H9 (cell line): ENCODE data around the gene KCNMB2. TPM values are rescaled to one million over a fixed set of nuclear protein-coding genes. Genes with fewer than 3 reads are reported as not detected.

ENCODE experiments used
- DNase-seq: peaks from one replicate; pipeline ENCODE4 v3.0.0-alpha.2; 2017
- H2AFZ ChIP-seq: one replicate; pipeline ENCODE4 v1.6.1; 2013; ENCODE audit warnings: mild to moderate bottlenecking, low read length, control low read depth, moderate library complexity
- H2AK5ac ChIP-seq: 2 replicates; pipeline ENCODE4 v1.6.1; 2013; ENCODE audit warnings: low read length, control low read depth, mixed read lengths; ENCODE audit not compliant: insufficient read length
- H2BK120ac ChIP-seq: one replicate; pipeline ENCODE4 v1.6.1; 2013; ENCODE audit warnings: low read depth, mild to moderate bottlenecking, low read length, control low read depth, inconsistent platforms; ENCODE audit not compliant: poor library complexity, severe bottlenecking
- H2BK12ac ChIP-seq: 2 replicates; pipeline ENCODE4 v1.6.1; 2013; ENCODE audit warnings: low read length, control low read depth, mixed read lengths, low read depth; ENCODE audit not compliant: insufficient read length
- H2BK15ac ChIP-seq: 2 replicates; pipeline ENCODE4 v1.6.1; 2013; ENCODE audit warnings: low read depth, low read length, control low read depth
- H2BK20ac ChIP-seq: one replicate; pipeline ENCODE4 v1.6.1; 2013; ENCODE audit warnings: low read depth, mild to moderate bottlenecking, low read length, control low read depth, inconsistent platforms; ENCODE audit not compliant: poor library complexity, severe bottlenecking
- H2BK5ac ChIP-seq: 2 replicates; pipeline ENCODE4 v1.6.1; 2013; ENCODE audit warnings: low read length, control low read depth, mixed read lengths; ENCODE audit not compliant: insufficient read length
- H3K14ac ChIP-seq: 2 replicates; pipeline ENCODE4 v1.6.1; 2013; ENCODE audit warnings: low read length, control low read depth; ENCODE audit not compliant: insufficient read depth
- H3K18ac ChIP-seq: 2 replicates; pipeline ENCODE4 v1.6.1; 2013; ENCODE audit warnings: low read depth, mild to moderate bottlenecking, mixed read lengths, low read length, control low read depth; ENCODE audit not compliant: insufficient read length
- H3K23ac ChIP-seq: 2 replicates; pipeline ENCODE4 v1.6.1; 2013; ENCODE audit warnings: low read length, control low read depth, mixed read lengths, low read depth; ENCODE audit not compliant: insufficient read length
- H3K23me2 ChIP-seq: 2 replicates; pipeline ENCODE4 v1.6.1; 2013; ENCODE audit warnings: low read depth, mild to moderate bottlenecking, mixed read lengths, low read length, control low read depth; ENCODE audit not compliant: insufficient read length, poor library complexity, severe bottlenecking
- H3K27ac ChIP-seq: 2 replicates; pipeline ENCODE4 v1.5.1; 2013; ENCODE audit warnings: low read length, control low read depth, mixed read lengths, low read depth; ENCODE audit not compliant: insufficient read length
- H3K27me3 ChIP-seq: 2 replicates; pipeline ENCODE4 v1.6.1; 2013; ENCODE audit warnings: low read length, control low read depth, inconsistent platforms; ENCODE audit not compliant: insufficient read depth
- H3K4ac ChIP-seq: 2 replicates; pipeline ENCODE4 v1.6.1; 2013; ENCODE audit warnings: low read depth, mild to moderate bottlenecking, control low read depth, inconsistent platforms, low read length, moderate library complexity
- H3K4me1 ChIP-seq: 2 replicates; pipeline ENCODE4 v1.6.1; 2013; ENCODE audit warnings: low read length, control low read depth, inconsistent platforms; ENCODE audit not compliant: insufficient read depth
- H3K4me2 ChIP-seq: 2 replicates; pipeline ENCODE4 v1.6.1; 2013; ENCODE audit warnings: low read length, control low read depth, mixed read lengths; ENCODE audit not compliant: insufficient read length, insufficient read depth
- H3K56ac ChIP-seq: 2 replicates; pipeline ENCODE4 v1.6.1; 2013; ENCODE audit warnings: low read depth, mild to moderate bottlenecking, mixed read lengths, low read length, control low read depth; ENCODE audit not compliant: insufficient read length
- H3K79me1 ChIP-seq: 2 replicates; pipeline ENCODE4 v1.6.1; 2013; ENCODE audit warnings: low read depth, mild to moderate bottlenecking, moderate library complexity, low read length, control low read depth, inconsistent platforms; ENCODE audit not compliant: insufficient read depth, poor library complexity, severe bottlenecking
- H3K79me2 ChIP-seq: 2 replicates; pipeline ENCODE4 v1.6.1; 2013; ENCODE audit warnings: low read length, control low read depth, inconsistent platforms; ENCODE audit not compliant: insufficient read depth
- H3K9ac ChIP-seq: 2 replicates; pipeline ENCODE4 v1.6.1; 2013; ENCODE audit warnings: low read length, control low read depth, mixed read lengths; ENCODE audit not compliant: insufficient read length; ENCODE audit errors: extremely low read depth
- H3K9me3 ChIP-seq: one replicate; pipeline ENCODE4 v1.6.1; 2013; ENCODE audit warnings: low read depth, low read length, inconsistent platforms; ENCODE audit not compliant: control insufficient read depth
- H3T11ph ChIP-seq: one replicate; pipeline ENCODE4 v1.6.1; 2013; ENCODE audit warnings: mild to moderate bottlenecking, low read length, control low read depth, inconsistent platforms
- H4K20me1 ChIP-seq: one replicate; pipeline ENCODE4 v1.6.1; 2013; ENCODE audit not compliant: control insufficient read depth, insufficient read length, insufficient read depth
- H4K5ac ChIP-seq: 2 replicates; pipeline ENCODE4 v1.6.1; 2013; ENCODE audit warnings: low read depth, mild to moderate bottlenecking, mixed read lengths, low read length, control low read depth; ENCODE audit not compliant: insufficient read length
- H4K8ac ChIP-seq: replicated peaks from 2 replicates; pipeline ENCODE4 v1.6.1; 2013; ENCODE audit warnings: low read length, control low read depth, mixed read lengths, low read depth; ENCODE audit not compliant: insufficient read length
- H4K91ac ChIP-seq: 2 replicates; pipeline ENCODE4 v1.6.1; 2013; ENCODE audit warnings: low read depth, mild to moderate bottlenecking, moderate library complexity, mixed read lengths, low read length, control low read depth; ENCODE audit not compliant: insufficient read length
- H3K27ac Mint-ChIP-seq, 3 experiments: 2 replicates in 2 of 3; 3 replicates in 1 of 3; pipeline ENCODE4 v1.8.0; 2020 to 2021; ENCODE audit warnings: mixed read lengths in 3 of 3, mild to moderate bottlenecking in 1 of 3, moderate library complexity in 1 of 3
- H3K27me3 Mint-ChIP-seq: 2 replicates; pipeline ENCODE4 v1.8.0; 2021; ENCODE audit warnings: low read depth, mild to moderate bottlenecking, moderate library complexity, mixed read lengths
- H3K36me3 Mint-ChIP-seq, 3 experiments: 2 replicates in 2 of 3; 3 replicates in 1 of 3; pipeline ENCODE4 v1.8.0; 2020 to 2021; ENCODE audit warnings: low read depth in 3 of 3, mixed read lengths in 3 of 3; ENCODE audit not compliant: insufficient read depth in 1 of 3
- H3K4me1 Mint-ChIP-seq, 2 experiments: 2 replicates each; pipeline ENCODE4 v1.8.0; 2020; ENCODE audit warnings: mixed read lengths in 2 of 2
- H3K4me3 Mint-ChIP-seq, 2 experiments: 2 replicates in 1 of 2; 3 replicates in 1 of 2; pipeline ENCODE4 v1.8.0; 2020 to 2021; ENCODE audit warnings: mild to moderate bottlenecking in 2 of 2, mixed read lengths in 2 of 2, moderate library complexity in 1 of 2
- H3K9me3 Mint-ChIP-seq, 2 experiments: 2 replicates in 1 of 2; 3 replicates in 1 of 2; pipeline ENCODE4 v1.8.0; 2020; ENCODE audit warnings: mild to moderate bottlenecking in 2 of 2, mixed read lengths in 2 of 2, moderate library complexity in 1 of 2
- CTCF ChIP-seq: fragments of 200-600 bp; sonication (generic); conservative IDR thresholded peaks from 3 replicates; pipeline ENCODE4 v1.8.0; 2021; ENCODE audit warnings: antibody characterized with exemption, mild to moderate bottlenecking
- WGBS: extraction: QIAGEN DNeasy Blood & Tissue Kit; methylation state at CpG from one replicate; pipeline ENCODE4 v1.1.7; 2013; ENCODE audit warnings: missing lambda C conversion rate, low lambda C conversion rate, mixed read lengths; ENCODE audit not compliant: insufficient read length; ENCODE audit errors: extremely low coverage; 5-methylcytosine and 5-hydroxymethylcytosine counted together
- total RNA-seq: library from RNA; stranded (reverse); gene quantifications from 2 replicates; pipeline ENCODE4 v1.2.1, GENCODE V29; 2021

The KCNMB2 gene
- total RNA-seq, 1 experiment from 2014 or later: not detected

GRCh38 chr3:178658694-178659325 lies 122.6 kb downstream of the KCNMB2 start:
- Histone ChIP-seq H4K91ac (no peak overlapping the region), H3K27ac (no peak overlapping the region), H3K9ac (no peak overlapping the region), H3K9me3 (no peaks in the 10 kb centered on the region), H2BK120ac (no peak overlapping the region), H2AK5ac (no peak overlapping the region), H3K27me3 (no peaks in the 10 kb centered on the region), H2AFZ (no peak overlapping the region), H2BK5ac (no peak overlapping the region), H3K23ac (no peak overlapping the region), H3K4ac (no peak overlapping the region), H2BK20ac (no peak overlapping the region), H4K20me1 (no peaks in the 10 kb centered on the region), H3K4me1 (no peaks in the 10 kb centered on the region), H4K8ac (no peak overlapping the region), H3K56ac (no peak overlapping the region), H3K23me2 (no peaks in the 10 kb centered on the region), H3T11ph (no peak overlapping the region), H2BK15ac (no peak overlapping the region), H3K18ac (no peak overlapping the region), H3K79me2 (no peaks in the 10 kb centered on the region), H3K14ac (no peak overlapping the region), H3K4me2 (no peak overlapping the region), H3K79me1 (no peaks in the 10 kb centered on the region), H4K5ac (no peak overlapping the region), H2BK12ac (no peak overlapping the region)
- 0 out of 4 replicates have a peak, but pooled peaks cover 0 to under 1% of the 10 kb centered on the region in 2 experiments for H3K4me1 Mint-ChIP-seq
- H3K4me3 Mint-ChIP-seq: no peak overlapping the region
- H3K27me3 Mint-ChIP-seq: no peaks in the 10 kb centered on the region
- no peak overlapping the region for H3K27ac Mint-ChIP-seq
- WGBS: no CpG with 5 or more reads among the region's 4 CpGs
- H3K36me3 Mint-ChIP-seq: no peaks in the 10 kb centered on the region
- no peaks in the 10 kb centered on the region; a peak in 1 of 5 replicates for H3K9me3 Mint-ChIP-seq
- TF ChIP-seq CTCF: no peak
- no peak for DNase-seq
